SJSA1 (cell line): ENCODE data around the gene MRPS17. TPM values are rescaled to one million over a fixed set of nuclear protein-coding genes. Genes with fewer than 3 reads are reported as not detected.

Experiments used
- DNase-seq, 2 experiments: peaks; one replicate each; pipeline ENCODE4 v3.0.0-alpha.2; 2015 to 2020; ENCODE audit warnings: low spot score in 2 of 2, low read depth in 1 of 2
- H3K27ac ChIP-seq: fragments of 250-450 bp; sonication (Bioruptor Pico); 2 replicates; pipeline ENCODE4 v1.5.1; 2020; ENCODE audit warnings: mild to moderate bottlenecking, moderate library complexity
- H3K27me3 ChIP-seq: fragments of 250-450 bp; sonication (Bioruptor Pico); replicated peaks from 2 replicates; pipeline ENCODE4 v1.5.1; 2020; ENCODE audit warnings: mild to moderate bottlenecking, moderate library complexity
- H3K36me3 ChIP-seq: fragments of 250-450 bp; sonication (Bioruptor Pico); 2 replicates; pipeline ENCODE4 v1.5.1; 2020; ENCODE audit warnings: mild to moderate bottlenecking
- H3K4me1 ChIP-seq: fragments of 250-450 bp; sonication (Bioruptor Pico); replicated peaks from 2 replicates; pipeline ENCODE4 v1.6.1; 2021; ENCODE audit warnings: mild to moderate bottlenecking
- H3K4me3 ChIP-seq: fragments of 250-450 bp; sonication (Bioruptor Pico); 2 replicates; pipeline ENCODE4 v1.5.1; 2020; ENCODE audit warnings: mild to moderate bottlenecking
- H3K9me3 ChIP-seq: fragments of 250-450 bp; sonication (Bioruptor Pico); replicated peaks from 2 replicates; pipeline ENCODE4 v1.5.1; 2020; ENCODE audit warnings: mild to moderate bottlenecking
- total RNA-seq: library from RNA; depleted of rRNA; stranded (reverse); fragments of >200 nt; shearing (Covaris generic); gene quantifications from 2 replicates; pipeline ENCODE4 v1.2.3, GENCODE V29; 2014; rRNA removed

The MRPS17 gene
- total RNA-seq, 1 experiment from 2014 or later, result 16.6 TPM

- H3K9me3 ChIP-seq, result no peaks in the 10 kb centered on the region
- no peak overlapping the region for H3K4me3 ChIP-seq
- no peaks in the 10 kb centered on the region for H3K27me3 ChIP-seq
- H3K4me1 ChIP-seq, result no peaks in the 10 kb centered on the region
- no peak overlapping the region for H3K27ac ChIP-seq
- H3K36me3 ChIP-seq, result peaks cover 23% of the 10 kb centered on the region
- DNase-seq, result no peak
Measured at GRCh38 chr7:55992346-55992745, 40.7 kb downstream of the MRPS17 start.

- Histone ChIP-seq H3K4me3 (no peak overlapping the region), H3K27ac (no peak overlapping the region), H3K4me1 (no peaks in the 10 kb centered on the region), H3K9me3 (no peaks in the 10 kb centered on the region), H3K36me3 (peaks cover 25% of the 10 kb centered on the region), H3K27me3 (no peaks in the 10 kb centered on the region)
- no peak for DNase-seq
Measured at GRCh38 chr7:55996856-55997500, 45.3 kb downstream of the MRPS17 start.

GRCh38 chr7:56003749-56004148 lies 52.1 kb downstream of the MRPS17 start:
- Histone ChIP-seq H3K27ac (no peak overlapping the region), H3K4me1 (no peaks in the 10 kb centered on the region), H3K9me3 (no peaks in the 10 kb centered on the region), H3K36me3 (peaks cover 2% of the 10 kb centered on the region), H3K27me3 (no peaks in the 10 kb centered on the region), H3K4me3 (no peak overlapping the region)
- DNase-seq, result no peak

Other genes with a start within 250 kb of the MRPS17 start
- gene SEPTIN14, start 89.1 kb upstream of the MRPS17 start, total RNA-seq, result not detected in 2 replicates
- 0.69 and 1.5 TPM in 2 replicates for gene ZNF713, start 64.4 kb upstream of the MRPS17 start, total RNA-seq
- gene NIPSNAP2, start 12.7 kb downstream of the MRPS17 start, total RNA-seq, result 49.5 and 62.4 TPM in 2 replicates
- 38.5 and 41.0 TPM in 2 replicates for gene PSPH, start 99.6 kb downstream of the MRPS17 start, total RNA-seq
- 312 and 414 TPM in 2 replicates for gene CCT6A, start 99.9 kb downstream of the MRPS17 start, total RNA-seq
- gene SUMF2, start 112.4 kb downstream of the MRPS17 start, total RNA-seq, result 100 and 117 TPM in 2 replicates
- gene PHKG1, start 141.1 kb downstream of the MRPS17 start, total RNA-seq, result 0.21 and 0.50 TPM in 2 replicates
- 613 and 738 TPM in 2 replicates for gene CHCHD2, start 154.6 kb downstream of the MRPS17 start, total RNA-seq
- not detected in 2 replicates for gene NUPR2, start 164.5 kb downstream of the MRPS17 start, total RNA-seq